H9 (cell line): ENCODE measurements around the gene ADAMTSL3. TPM values are rescaled to one million over a fixed set of nuclear protein-coding genes. Genes with fewer than 3 reads are reported as not detected.

ENCODE experiments used
- DNase-seq: peaks from one replicate; pipeline ENCODE4 v3.0.0-alpha.2; 2017
- H2AFZ ChIP-seq: one replicate; pipeline ENCODE4 v1.6.1; 2013; ENCODE audit warnings: mild to moderate bottlenecking, low read length, control low read depth, moderate library complexity
- H2AK5ac ChIP-seq: 2 replicates; pipeline ENCODE4 v1.6.1; 2013; ENCODE audit warnings: low read length, control low read depth, mixed read lengths; ENCODE audit not compliant: insufficient read length
- H2BK120ac ChIP-seq: one replicate; pipeline ENCODE4 v1.6.1; 2013; ENCODE audit warnings: low read depth, mild to moderate bottlenecking, low read length, control low read depth, inconsistent platforms; ENCODE audit not compliant: poor library complexity, severe bottlenecking
- H2BK12ac ChIP-seq: 2 replicates; pipeline ENCODE4 v1.6.1; 2013; ENCODE audit warnings: low read length, control low read depth, mixed read lengths, low read depth; ENCODE audit not compliant: insufficient read length
- H2BK15ac ChIP-seq: 2 replicates; pipeline ENCODE4 v1.6.1; 2013; ENCODE audit warnings: low read depth, low read length, control low read depth
- H2BK20ac ChIP-seq: one replicate; pipeline ENCODE4 v1.6.1; 2013; ENCODE audit warnings: low read depth, mild to moderate bottlenecking, low read length, control low read depth, inconsistent platforms; ENCODE audit not compliant: poor library complexity, severe bottlenecking
- H2BK5ac ChIP-seq: 2 replicates; pipeline ENCODE4 v1.6.1; 2013; ENCODE audit warnings: low read length, control low read depth, mixed read lengths; ENCODE audit not compliant: insufficient read length
- H3K14ac ChIP-seq: 2 replicates; pipeline ENCODE4 v1.6.1; 2013; ENCODE audit warnings: low read length, control low read depth; ENCODE audit not compliant: insufficient read depth
- H3K18ac ChIP-seq: 2 replicates; pipeline ENCODE4 v1.6.1; 2013; ENCODE audit warnings: low read depth, mild to moderate bottlenecking, mixed read lengths, low read length, control low read depth; ENCODE audit not compliant: insufficient read length
- H3K23ac ChIP-seq: 2 replicates; pipeline ENCODE4 v1.6.1; 2013; ENCODE audit warnings: low read length, control low read depth, mixed read lengths, low read depth; ENCODE audit not compliant: insufficient read length
- H3K23me2 ChIP-seq: 2 replicates; pipeline ENCODE4 v1.6.1; 2013; ENCODE audit warnings: low read depth, mild to moderate bottlenecking, mixed read lengths, low read length, control low read depth; ENCODE audit not compliant: insufficient read length, poor library complexity, severe bottlenecking
- H3K27ac ChIP-seq: 2 replicates; pipeline ENCODE4 v1.5.1; 2013; ENCODE audit warnings: low read length, control low read depth, mixed read lengths, low read depth; ENCODE audit not compliant: insufficient read length
- H3K27me3 ChIP-seq: 2 replicates; pipeline ENCODE4 v1.6.1; 2013; ENCODE audit warnings: low read length, control low read depth, inconsistent platforms; ENCODE audit not compliant: insufficient read depth
- H3K4ac ChIP-seq: 2 replicates; pipeline ENCODE4 v1.6.1; 2013; ENCODE audit warnings: low read depth, mild to moderate bottlenecking, control low read depth, inconsistent platforms, low read length, moderate library complexity
- H3K4me1 ChIP-seq: 2 replicates; pipeline ENCODE4 v1.6.1; 2013; ENCODE audit warnings: low read length, control low read depth, inconsistent platforms; ENCODE audit not compliant: insufficient read depth
- H3K4me2 ChIP-seq: 2 replicates; pipeline ENCODE4 v1.6.1; 2013; ENCODE audit warnings: low read length, control low read depth, mixed read lengths; ENCODE audit not compliant: insufficient read length, insufficient read depth
- H3K56ac ChIP-seq: 2 replicates; pipeline ENCODE4 v1.6.1; 2013; ENCODE audit warnings: low read depth, mild to moderate bottlenecking, mixed read lengths, low read length, control low read depth; ENCODE audit not compliant: insufficient read length
- H3K79me1 ChIP-seq: 2 replicates; pipeline ENCODE4 v1.6.1; 2013; ENCODE audit warnings: low read depth, mild to moderate bottlenecking, moderate library complexity, low read length, control low read depth, inconsistent platforms; ENCODE audit not compliant: insufficient read depth, poor library complexity, severe bottlenecking
- H3K79me2 ChIP-seq: 2 replicates; pipeline ENCODE4 v1.6.1; 2013; ENCODE audit warnings: low read length, control low read depth, inconsistent platforms; ENCODE audit not compliant: insufficient read depth
- H3K9ac ChIP-seq: 2 replicates; pipeline ENCODE4 v1.6.1; 2013; ENCODE audit warnings: low read length, control low read depth, mixed read lengths; ENCODE audit not compliant: insufficient read length; ENCODE audit errors: extremely low read depth
- H3K9me3 ChIP-seq: one replicate; pipeline ENCODE4 v1.6.1; 2013; ENCODE audit warnings: low read depth, low read length, inconsistent platforms; ENCODE audit not compliant: control insufficient read depth
- H3T11ph ChIP-seq: one replicate; pipeline ENCODE4 v1.6.1; 2013; ENCODE audit warnings: mild to moderate bottlenecking, low read length, control low read depth, inconsistent platforms
- H4K20me1 ChIP-seq: one replicate; pipeline ENCODE4 v1.6.1; 2013; ENCODE audit not compliant: control insufficient read depth, insufficient read length, insufficient read depth
- H4K5ac ChIP-seq: 2 replicates; pipeline ENCODE4 v1.6.1; 2013; ENCODE audit warnings: low read depth, mild to moderate bottlenecking, mixed read lengths, low read length, control low read depth; ENCODE audit not compliant: insufficient read length
- H4K8ac ChIP-seq: replicated peaks from 2 replicates; pipeline ENCODE4 v1.6.1; 2013; ENCODE audit warnings: low read length, control low read depth, mixed read lengths, low read depth; ENCODE audit not compliant: insufficient read length
- H4K91ac ChIP-seq: 2 replicates; pipeline ENCODE4 v1.6.1; 2013; ENCODE audit warnings: low read depth, mild to moderate bottlenecking, moderate library complexity, mixed read lengths, low read length, control low read depth; ENCODE audit not compliant: insufficient read length
- H3K27ac Mint-ChIP-seq, 3 experiments: 2 replicates in 2 of 3; 3 replicates in 1 of 3; pipeline ENCODE4 v1.8.0; 2020 to 2021; ENCODE audit warnings: mixed read lengths in 3 of 3, mild to moderate bottlenecking in 1 of 3, moderate library complexity in 1 of 3
- H3K27me3 Mint-ChIP-seq: 2 replicates; pipeline ENCODE4 v1.8.0; 2021; ENCODE audit warnings: low read depth, mild to moderate bottlenecking, moderate library complexity, mixed read lengths
- H3K36me3 Mint-ChIP-seq, 3 experiments: 2 replicates in 2 of 3; 3 replicates in 1 of 3; pipeline ENCODE4 v1.8.0; 2020 to 2021; ENCODE audit warnings: low read depth in 3 of 3, mixed read lengths in 3 of 3; ENCODE audit not compliant: insufficient read depth in 1 of 3
- H3K4me1 Mint-ChIP-seq, 2 experiments: 2 replicates each; pipeline ENCODE4 v1.8.0; 2020; ENCODE audit warnings: mixed read lengths in 2 of 2
- H3K4me3 Mint-ChIP-seq, 2 experiments: 2 replicates in 1 of 2; 3 replicates in 1 of 2; pipeline ENCODE4 v1.8.0; 2020 to 2021; ENCODE audit warnings: mild to moderate bottlenecking in 2 of 2, mixed read lengths in 2 of 2, moderate library complexity in 1 of 2
- H3K9me3 Mint-ChIP-seq, 2 experiments: 2 replicates in 1 of 2; 3 replicates in 1 of 2; pipeline ENCODE4 v1.8.0; 2020; ENCODE audit warnings: mild to moderate bottlenecking in 2 of 2, mixed read lengths in 2 of 2, moderate library complexity in 1 of 2
- CTCF ChIP-seq: fragments of 200-600 bp; sonication (generic); conservative IDR thresholded peaks from 3 replicates; pipeline ENCODE4 v1.8.0; 2021; ENCODE audit warnings: antibody characterized with exemption, mild to moderate bottlenecking
- total RNA-seq: library from RNA; stranded (reverse); gene quantifications from 2 replicates; pipeline ENCODE4 v1.2.1, GENCODE V29; 2021

Gene ADAMTSL3
- total RNA-seq, 1 experiment from 2014 or later = 0.39 TPM

DNA sequence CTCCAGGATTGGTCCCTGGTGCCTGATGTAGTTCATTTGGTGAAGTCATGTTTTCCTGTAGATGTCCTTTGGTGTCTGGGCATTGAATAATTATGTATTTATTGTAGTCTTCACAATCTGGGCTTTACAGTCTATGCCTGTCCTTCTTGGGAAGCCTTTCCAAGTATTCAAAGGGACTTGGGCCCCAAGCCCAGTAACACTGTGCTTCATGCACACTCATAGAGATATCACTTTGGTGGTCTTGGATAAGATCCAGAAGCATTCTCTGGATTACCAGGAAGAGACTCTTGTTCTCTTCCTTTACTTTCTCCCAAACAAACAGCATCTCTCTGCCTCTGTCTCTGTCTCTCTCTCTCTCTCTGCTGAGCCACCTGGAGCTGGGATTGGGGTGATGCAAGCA lies 300.6 kb downstream of the ADAMTSL3 start:
- Histone ChIP-seq H3K79me1 (no peaks in the 10 kb centered on the region), H3K9ac (no peak overlapping the region), H2AK5ac (no peak overlapping the region), H3K27ac (no peak overlapping the region), H3K9me3 (no peaks in the 10 kb centered on the region), H3K4me1 (no peaks in the 10 kb centered on the region), H3K79me2 (no peaks in the 10 kb centered on the region), H4K91ac (no peak overlapping the region), H3T11ph (no peak overlapping the region), H4K8ac (no peak overlapping the region), H3K27me3 (no peaks in the 10 kb centered on the region), H3K18ac (no peak overlapping the region), H3K14ac (no peak overlapping the region), H4K5ac (no peak overlapping the region), H2BK12ac (no peak overlapping the region), H3K23ac (no peak overlapping the region), H3K4me2 (no peak overlapping the region), H2AFZ (no peak overlapping the region), H2BK20ac (no peak overlapping the region), H2BK15ac (no peak overlapping the region), H3K4ac (no peak overlapping the region), H3K23me2 (no peaks in the 10 kb centered on the region), H4K20me1 (no peaks in the 10 kb centered on the region), H2BK5ac (no peak overlapping the region), H2BK120ac (no peak overlapping the region), H3K56ac (no peak overlapping the region)
- DNase-seq = no peak
- no peak for TF ChIP-seq CTCF
- H3K27me3 Mint-ChIP-seq = peaks cover 2% of the 10 kb centered on the region; the same call in 1 of the 2 replicates
- H3K9me3 Mint-ChIP-seq = peaks cover 0 to 2% of the 10 kb centered on the region in 2 experiments; a peak in 2 of 5 replicates
- H3K4me3 Mint-ChIP-seq = no peak overlapping the region
- H3K36me3 Mint-ChIP-seq = no peaks in the 10 kb centered on the region
- no peak overlapping the region for H3K27ac Mint-ChIP-seq
- no peaks in the 10 kb centered on the region for H3K4me1 Mint-ChIP-seq
